Activated naive CD8-positive, alpha-beta T cell treated with anti-CD3 and anti-CD28 coated beads, Interleukin-2, amount 50 U/mL, for 24 hours (primary cell): ENCODE results near the gene TMEM229B.

Experiments used
- ATAC-seq: fragments of 150-1000 bp; cut with Tn5 transposase; one replicate; pipeline ENCODE4 v1.10.0; 2021
- DNase-seq: peaks from one replicate; pipeline ENCODE4 v3.0.0; 2021
- H3K27ac Mint-ChIP-seq: one replicate; pipeline ENCODE4 v1.8.0; 2021; ENCODE audit warnings: mild to moderate bottlenecking, mixed read lengths
- H3K27me3 Mint-ChIP-seq: one replicate; pipeline ENCODE4 v1.8.0; 2021; ENCODE audit warnings: mixed read lengths
- H3K36me3 Mint-ChIP-seq: one replicate; pipeline ENCODE4 v1.8.0; 2021; ENCODE audit warnings: low read depth, mixed read lengths
- H3K4me1 Mint-ChIP-seq: one replicate; pipeline ENCODE4 v1.8.0; 2021; ENCODE audit warnings: mixed read lengths
- H3K4me3 Mint-ChIP-seq: one replicate; pipeline ENCODE4 v1.8.0; 2021; ENCODE audit warnings: mild to moderate bottlenecking, moderate library complexity, mixed read lengths
- H3K9me3 Mint-ChIP-seq: one replicate; pipeline ENCODE4 v1.8.0; 2021; ENCODE audit warnings: mixed read lengths

The TMEM229B gene

DNA sequence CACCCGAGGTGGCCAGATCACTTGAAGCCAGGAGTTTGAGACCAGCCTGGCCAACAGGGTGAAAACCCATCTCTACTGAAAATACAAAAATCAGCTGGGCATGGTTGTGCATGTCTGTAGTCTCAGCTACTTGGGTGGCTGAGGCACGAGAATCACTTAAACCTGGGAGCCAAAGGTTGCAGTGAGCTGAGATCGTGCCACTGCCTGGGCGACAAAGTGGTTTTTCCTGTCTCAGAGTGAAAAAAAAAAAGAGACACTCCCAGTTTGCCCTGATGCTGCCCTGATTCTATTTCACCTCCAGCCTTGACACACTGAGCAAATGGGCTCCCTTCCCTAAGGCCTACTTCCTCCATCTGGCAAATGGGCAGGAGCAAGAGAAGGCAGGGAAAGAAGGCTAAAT, 48.0 kb downstream of the TMEM229B start:
- DNase-seq (no peak), ATAC-seq (no peak)
- Mint-ChIP-seq H3K27me3 (peaks cover 2% of the 10 kb centered on the region), H3K9me3 (no peaks in the 10 kb centered on the region), H3K4me3 (no peak overlapping the region), H3K4me1 (no peaks in the 10 kb centered on the region), H3K36me3 (no peaks in the 10 kb centered on the region), H3K27ac (no peak overlapping the region)

DNA sequence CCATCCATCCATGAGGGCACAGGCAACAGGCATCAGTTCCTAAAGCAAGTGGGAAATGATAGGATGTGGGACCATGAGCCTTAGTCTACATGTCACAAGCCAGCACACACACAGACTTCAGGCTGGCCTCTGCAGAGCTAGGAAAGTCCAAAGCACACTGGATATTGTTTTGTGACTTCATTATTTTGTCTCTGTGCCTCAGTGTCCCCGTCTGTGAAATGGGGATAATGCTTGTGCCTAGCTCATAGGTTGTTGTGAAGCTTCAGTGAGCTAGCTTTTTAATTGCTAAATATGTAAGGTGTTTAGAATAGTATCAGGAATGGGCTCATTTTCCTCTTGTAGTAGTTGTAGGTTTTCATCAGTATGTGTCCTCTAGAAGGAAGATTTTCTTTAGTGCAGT, 49.6 kb downstream of the TMEM229B start:
- no peak overlapping the region for H3K27ac Mint-ChIP-seq
- ATAC-seq (no peak), DNase-seq (no peak)
- H3K4me1 Mint-ChIP-seq = no peaks in the 10 kb centered on the region
- peaks cover 2% of the 10 kb centered on the region for H3K27me3 Mint-ChIP-seq
- H3K36me3 Mint-ChIP-seq = no peaks in the 10 kb centered on the region
- no peak overlapping the region for H3K4me3 Mint-ChIP-seq
- H3K9me3 Mint-ChIP-seq = no peaks in the 10 kb centered on the region

DNA sequence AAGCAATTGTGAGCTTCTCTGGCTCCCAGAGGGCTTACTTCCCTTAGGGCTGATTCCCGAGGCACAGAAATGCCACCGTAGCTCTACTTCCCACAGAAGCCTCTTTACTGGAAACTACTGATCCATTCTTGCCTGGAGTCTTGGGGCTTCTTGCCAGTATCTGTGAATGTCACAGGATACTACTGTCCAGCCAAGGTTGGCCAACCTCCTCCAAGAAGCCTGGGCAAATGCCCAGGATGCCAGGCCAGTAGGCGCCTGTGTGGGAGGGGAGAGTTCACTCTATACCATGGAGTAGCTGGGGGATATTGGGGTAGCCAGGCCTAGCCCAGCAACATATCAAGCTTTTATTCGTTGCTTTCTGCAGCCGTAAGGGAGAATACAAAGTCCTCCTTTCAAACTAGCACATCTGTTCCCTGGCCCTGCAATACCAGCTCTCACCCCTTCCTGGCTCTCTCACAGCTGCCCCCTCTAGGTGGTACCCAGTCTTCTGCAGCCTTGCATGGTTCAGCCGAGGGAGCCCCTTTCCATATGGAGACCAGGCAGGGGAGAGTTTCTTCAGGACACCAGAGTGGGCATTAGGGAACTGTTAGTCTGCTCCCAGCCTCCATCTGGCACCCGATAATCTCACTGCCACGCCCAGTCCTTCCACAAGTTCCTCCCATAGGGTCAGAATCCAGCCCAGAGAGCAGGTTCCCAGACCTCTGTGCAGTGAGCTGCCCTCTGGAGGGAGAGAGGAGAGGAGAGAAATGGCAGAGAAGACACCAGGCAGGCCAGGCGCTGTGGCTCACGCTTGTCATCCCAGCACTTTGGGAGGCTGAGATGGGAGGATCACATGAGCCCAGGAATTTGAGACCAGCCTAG, 52.3 kb downstream of the TMEM229B start:
- Mint-ChIP-seq H3K36me3 (no peaks in the 10 kb centered on the region), H3K27ac (no peak overlapping the region), H3K4me3 (no peak overlapping the region), H3K27me3 (no peaks in the 10 kb centered on the region), H3K4me1 (no peaks in the 10 kb centered on the region), H3K9me3 (no peaks in the 10 kb centered on the region)
- DNase-seq = no peak
- no peak for ATAC-seq

DNA sequence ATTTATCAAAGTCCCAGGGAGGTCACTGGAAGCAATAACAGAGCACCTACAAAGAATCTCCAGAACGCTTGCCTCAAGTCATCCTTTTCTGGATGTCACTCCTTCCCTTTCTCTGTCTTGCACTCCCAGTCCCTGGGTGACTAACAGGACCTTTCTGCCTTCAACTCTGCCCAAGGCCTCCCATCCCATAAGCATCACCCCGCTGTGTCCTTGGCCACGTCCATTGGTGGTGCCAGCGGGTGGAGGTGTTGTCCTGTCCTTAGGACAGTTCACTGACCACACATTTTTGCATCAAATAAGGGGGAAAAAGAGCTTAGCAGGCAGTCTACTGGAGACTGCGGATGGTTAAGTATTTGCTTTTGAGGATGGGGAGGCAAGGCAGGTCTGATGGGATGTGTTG, 52.9 kb downstream of the TMEM229B start:
- Mint-ChIP-seq H3K27ac (no peak overlapping the region), H3K4me3 (no peak overlapping the region), H3K9me3 (no peaks in the 10 kb centered on the region), H3K27me3 (no peaks in the 10 kb centered on the region), H3K36me3 (no peaks in the 10 kb centered on the region), H3K4me1 (no peaks in the 10 kb centered on the region)
- DNase-seq = no peak
- no peak for ATAC-seq

DNA sequence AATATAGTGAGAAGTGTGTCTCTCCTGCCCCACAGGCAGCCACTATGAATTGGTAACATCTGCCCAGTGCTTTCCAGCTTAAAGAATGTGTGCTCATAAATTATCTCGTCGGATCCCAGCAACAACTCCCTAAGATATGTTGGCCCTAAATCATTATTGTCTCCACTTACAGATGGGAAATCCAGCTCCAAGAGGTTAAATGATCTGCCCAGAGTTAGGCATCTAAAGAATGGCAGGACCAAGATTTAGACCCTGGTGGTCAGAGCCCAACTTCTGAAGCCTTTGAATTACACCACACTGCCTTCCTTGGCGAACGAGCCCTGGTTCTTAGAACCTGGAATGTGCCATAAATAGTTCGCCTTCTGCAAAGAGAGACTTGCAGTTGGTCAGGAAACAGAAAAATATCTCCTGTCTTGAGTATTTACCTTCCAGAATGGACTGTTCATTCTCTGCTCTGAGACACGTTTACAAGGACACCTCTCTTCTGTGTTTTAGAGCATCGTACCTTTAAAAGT, 56.4 kb downstream of the TMEM229B start:
- no peak overlapping the region for H3K27ac Mint-ChIP-seq
- ATAC-seq = no peak
- no peak overlapping the region for H3K4me3 Mint-ChIP-seq
- no peaks in the 10 kb centered on the region for H3K36me3 Mint-ChIP-seq
- no peak for DNase-seq
- H3K4me1 Mint-ChIP-seq = no peaks in the 10 kb centered on the region
- H3K27me3 Mint-ChIP-seq = peaks cover under 1% of the 10 kb centered on the region
- no peaks in the 10 kb centered on the region for H3K9me3 Mint-ChIP-seq

DNA sequence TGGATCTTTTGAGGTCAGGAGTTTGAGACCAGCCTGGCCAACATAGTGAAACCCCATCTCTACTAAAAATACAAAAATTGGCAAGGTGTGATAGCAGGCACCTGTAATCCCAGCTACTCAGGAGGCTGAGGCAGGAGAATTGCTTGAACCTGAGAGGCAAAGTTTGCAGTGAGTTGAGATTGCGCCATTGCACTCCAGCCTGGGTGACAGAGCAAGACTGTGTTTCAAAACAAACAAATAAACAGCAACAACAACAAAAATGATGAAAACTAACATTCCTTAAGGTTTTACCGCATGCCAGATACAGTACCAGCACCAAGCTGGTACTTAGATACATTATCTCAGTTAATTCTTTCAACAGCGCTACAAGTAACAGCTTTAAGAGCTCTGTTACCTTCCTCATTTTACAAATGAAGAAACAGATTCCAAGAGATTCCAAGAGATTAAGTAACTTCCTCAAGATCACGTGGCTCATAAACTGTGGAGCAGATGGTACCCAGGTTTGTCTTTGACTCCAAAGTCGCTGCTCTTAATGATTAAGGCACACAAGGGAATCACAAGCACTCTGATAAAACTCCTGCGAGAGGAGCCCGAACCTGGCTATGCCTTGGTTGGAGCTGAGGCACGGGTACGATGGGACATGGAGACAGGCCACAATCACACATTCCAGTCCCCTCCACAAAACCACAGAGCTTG, 58.9 kb downstream of the TMEM229B start:
- no peak overlapping the region for H3K27ac Mint-ChIP-seq
- DNase-seq = no peak

DNA sequence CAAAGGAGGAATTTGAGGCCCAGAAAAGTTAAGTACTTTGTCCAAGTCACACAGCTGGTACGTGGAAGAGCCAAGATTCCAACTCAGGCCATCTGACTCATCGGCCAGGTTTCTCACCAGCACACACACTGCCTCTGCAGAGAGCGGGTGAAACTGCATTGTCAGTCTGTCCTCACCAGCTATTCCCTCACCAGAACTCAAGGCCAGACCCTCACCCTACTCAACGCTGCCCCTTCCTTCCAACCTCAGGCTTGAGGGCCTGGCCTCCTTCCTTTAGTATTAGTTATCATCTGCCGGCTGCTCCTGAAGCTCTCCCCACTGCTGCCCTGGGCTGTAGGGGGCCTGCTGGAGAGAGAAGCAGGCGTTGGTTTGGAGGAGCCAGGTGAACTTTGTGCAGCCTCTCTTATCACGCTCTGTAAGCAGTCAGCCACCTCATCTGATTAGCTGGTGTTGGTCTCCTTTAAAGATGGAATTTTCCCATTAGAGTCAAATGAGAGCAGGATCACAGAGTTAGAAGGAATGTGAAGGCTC, 60.0 kb downstream of the TMEM229B start:
- Mint-ChIP-seq H3K4me3 (no peak overlapping the region), H3K36me3 (no peaks in the 10 kb centered on the region), H3K4me1 (no peaks in the 10 kb centered on the region), H3K9me3 (no peaks in the 10 kb centered on the region), H3K27ac (no peak overlapping the region), H3K27me3 (peaks cover 10% of the 10 kb centered on the region)
- no peak for DNase-seq
- ATAC-seq = no peak

More for the DNA sequence above, 58.9 kb downstream of the TMEM229B start:
- Mint-ChIP-seq H3K27me3 (peaks cover 8% of the 10 kb centered on the region), H3K36me3 (no peaks in the 10 kb centered on the region), H3K9me3 (no peaks in the 10 kb centered on the region), H3K4me3 (no peak overlapping the region), H3K4me1 (no peaks in the 10 kb centered on the region)
- ATAC-seq = no peak

DNA sequence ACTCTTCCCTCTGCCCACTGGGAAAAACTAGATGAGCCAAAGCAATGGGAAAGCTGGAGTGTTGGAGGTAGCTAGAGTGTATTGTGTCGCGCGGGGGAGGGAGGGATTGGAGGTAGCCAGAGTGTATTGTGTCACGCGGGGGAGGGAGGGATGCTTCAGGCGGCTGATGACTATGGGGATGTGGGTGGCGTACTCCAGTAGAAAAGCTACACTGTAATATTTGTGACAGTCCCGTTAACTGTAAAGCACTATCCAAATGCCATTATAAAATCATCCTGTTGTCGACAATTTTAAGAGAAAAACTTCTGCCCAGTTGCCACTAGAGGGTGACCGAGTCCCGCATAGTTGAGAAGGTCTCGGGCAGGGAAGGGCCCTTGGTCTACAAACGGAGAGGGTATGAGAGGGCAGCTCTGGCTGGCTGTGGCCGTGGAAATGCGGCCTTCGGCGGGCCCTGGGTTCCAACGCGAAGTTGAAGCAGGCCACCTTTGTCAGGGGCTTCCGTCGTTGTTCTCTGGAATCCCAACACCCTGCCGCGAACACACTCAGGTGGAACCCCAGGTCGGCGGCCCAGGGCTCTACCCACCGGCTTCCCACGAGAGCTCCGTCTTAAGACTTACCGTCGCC, 61.4 kb downstream of the TMEM229B start:
- DNase-seq (peak; percentile 69), ATAC-seq (peak; percentile 79)
- Mint-ChIP-seq H3K27me3 (peaks cover 15% of the 10 kb centered on the region), H3K27ac (no peak overlapping the region), H3K36me3 (no peaks in the 10 kb centered on the region), H3K9me3 (no peaks in the 10 kb centered on the region), H3K4me1 (peaks cover 2% of the 10 kb centered on the region), H3K4me3 (no peak overlapping the region)

DNA sequence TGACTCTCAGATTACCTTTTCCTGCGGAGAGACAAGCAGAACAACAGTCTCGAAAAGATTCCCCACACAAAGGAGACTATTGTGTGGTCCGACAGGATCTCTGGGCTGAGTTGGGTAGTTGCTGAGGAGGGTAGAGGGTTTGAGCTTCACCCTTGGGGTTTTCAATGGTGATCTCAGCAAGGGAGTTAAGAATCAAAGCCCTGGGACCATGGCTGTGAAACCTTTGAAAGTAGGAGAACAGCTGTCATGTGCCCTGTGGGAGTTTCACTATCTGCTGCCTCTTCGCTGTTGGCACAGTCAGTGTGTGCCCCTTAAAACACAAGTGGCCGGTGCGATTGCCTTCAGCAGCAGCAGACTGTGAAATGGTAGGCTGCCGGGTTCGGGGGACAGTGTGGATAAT, 62.4 kb downstream of the TMEM229B start:
- Mint-ChIP-seq H3K4me1 (peaks cover 2% of the 10 kb centered on the region), H3K9me3 (no peaks in the 10 kb centered on the region), H3K4me3 (no peak overlapping the region), H3K36me3 (no peaks in the 10 kb centered on the region), H3K27ac (no peak overlapping the region), H3K27me3 (peaks cover 15% of the 10 kb centered on the region)
- no peak for ATAC-seq
- no peak for DNase-seq

DNA sequence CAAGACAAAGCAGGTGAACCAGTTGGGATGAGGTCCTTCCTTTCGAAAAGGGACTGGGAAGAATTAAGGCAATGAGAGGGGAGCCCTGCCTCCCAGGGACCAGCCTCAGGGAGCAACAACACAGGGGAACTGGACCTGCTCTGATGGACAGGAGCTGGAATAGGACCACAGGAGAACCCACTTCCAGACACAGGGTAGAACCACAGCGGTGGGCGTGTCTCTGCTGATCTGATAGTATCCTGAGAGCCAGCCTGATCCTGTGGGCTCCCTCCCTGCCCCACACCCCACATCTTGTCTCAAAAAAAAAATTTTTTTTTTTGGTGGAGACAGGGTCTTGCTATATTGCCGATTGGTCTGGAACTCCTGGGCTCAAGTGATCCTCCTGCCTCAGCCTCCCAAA, 62.9 kb downstream of the TMEM229B start:
- no peaks in the 10 kb centered on the region for H3K36me3 Mint-ChIP-seq
- ATAC-seq (no peak), DNase-seq (no peak)
- no peak overlapping the region for H3K4me3 Mint-ChIP-seq
- H3K4me1 Mint-ChIP-seq = peaks cover 2% of the 10 kb centered on the region
- H3K9me3 Mint-ChIP-seq = no peaks in the 10 kb centered on the region
- H3K27me3 Mint-ChIP-seq = peaks cover 15% of the 10 kb centered on the region
- no peak overlapping the region for H3K27ac Mint-ChIP-seq

DNA sequence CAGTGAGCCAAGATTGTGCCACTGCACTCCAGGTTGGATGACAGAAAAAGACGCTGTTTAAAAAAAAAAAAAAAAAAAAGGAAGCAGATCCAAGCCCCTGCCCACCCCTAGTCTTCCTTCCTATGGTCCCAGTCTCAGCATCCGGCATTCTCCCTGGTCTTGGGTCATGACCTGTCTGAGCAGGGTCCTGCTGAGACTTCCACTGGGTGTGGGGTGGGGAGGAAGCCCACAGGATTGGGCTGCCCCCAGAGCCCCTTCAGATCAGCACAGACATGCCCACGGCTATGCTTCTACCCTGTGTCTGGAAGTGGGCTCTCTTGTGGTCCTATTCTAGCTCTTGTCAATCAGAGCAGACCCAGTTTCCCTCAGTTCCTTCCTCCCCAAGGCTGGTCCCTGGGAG, 64.0 kb downstream of the TMEM229B start:
- no peaks in the 10 kb centered on the region for H3K36me3 Mint-ChIP-seq
- no peak for ATAC-seq
- peaks cover 15% of the 10 kb centered on the region for H3K27me3 Mint-ChIP-seq
- no peak for DNase-seq
- no peak overlapping the region for H3K27ac Mint-ChIP-seq
- peaks cover 2% of the 10 kb centered on the region for H3K4me1 Mint-ChIP-seq
- no peak overlapping the region for H3K4me3 Mint-ChIP-seq
- H3K9me3 Mint-ChIP-seq = no peaks in the 10 kb centered on the region

DNA sequence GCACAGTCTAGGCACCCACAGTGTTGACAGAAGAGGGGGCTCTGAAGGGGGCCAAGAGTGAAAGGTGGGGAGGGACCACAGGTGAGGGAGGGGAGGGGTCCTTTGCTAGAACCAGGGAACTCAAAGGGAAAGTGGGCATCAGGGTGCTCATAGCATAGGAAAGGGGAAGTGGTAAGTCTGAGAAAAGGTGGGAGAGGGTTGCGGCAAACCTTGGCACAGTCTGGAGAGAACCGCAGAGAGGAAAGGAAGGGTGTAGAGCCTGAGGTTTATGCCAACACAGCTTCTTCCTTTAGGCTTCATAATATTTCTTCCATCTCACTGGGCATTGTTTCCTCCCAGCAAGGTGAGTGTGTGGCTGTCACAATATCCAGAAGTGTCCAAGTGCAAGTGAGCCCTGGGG, 65.1 kb downstream of the TMEM229B start:
- Mint-ChIP-seq H3K9me3 (no peaks in the 10 kb centered on the region), H3K27me3 (peaks cover 15% of the 10 kb centered on the region), H3K27ac (no peak overlapping the region), H3K36me3 (no peaks in the 10 kb centered on the region), H3K4me3 (no peak overlapping the region), H3K4me1 (peaks cover 2% of the 10 kb centered on the region)
- DNase-seq = no peak
- no peak for ATAC-seq

DNA sequence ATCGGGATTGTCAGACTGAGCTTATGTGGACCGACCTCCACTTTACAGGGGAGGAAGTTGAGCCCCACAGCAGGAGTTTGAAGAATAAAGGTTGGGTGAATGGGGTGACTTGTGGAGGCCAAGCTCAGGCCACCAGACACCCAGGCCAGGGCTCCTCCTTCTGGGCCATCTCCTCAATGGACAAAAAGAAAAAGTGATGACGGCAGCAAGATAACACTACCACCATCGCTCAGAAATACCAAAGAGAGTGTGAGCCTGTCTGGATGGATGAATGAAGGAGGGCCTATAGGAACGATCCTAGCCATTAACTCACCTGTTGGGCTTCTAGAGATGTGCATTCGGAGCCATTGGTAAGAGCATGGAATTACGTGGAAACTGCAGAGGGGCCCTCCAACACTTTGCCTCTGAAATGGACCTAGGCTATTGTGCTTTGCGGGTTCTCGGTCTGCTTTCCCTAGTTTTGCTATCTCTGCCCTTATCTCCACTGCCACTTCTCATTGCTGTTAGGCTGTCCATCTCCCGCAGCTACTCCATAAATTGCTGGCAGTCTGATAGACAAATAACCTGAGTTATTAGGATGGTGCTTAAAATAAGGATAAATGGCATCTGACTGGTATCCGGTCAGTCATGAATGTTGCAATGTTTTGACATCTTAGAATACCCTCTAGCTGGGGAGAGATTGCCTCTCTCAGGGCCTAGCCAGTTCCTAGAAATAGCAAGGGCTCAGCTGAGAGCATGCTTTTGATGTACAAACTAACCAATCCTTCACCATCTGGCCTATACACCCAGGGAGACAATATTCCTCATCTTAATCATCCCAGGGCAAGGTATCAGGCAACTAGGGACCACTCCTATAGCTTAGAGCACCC, 66.9 kb downstream of the TMEM229B start:
- peaks cover 10% of the 10 kb centered on the region for H3K27me3 Mint-ChIP-seq
- H3K36me3 Mint-ChIP-seq = no peaks in the 10 kb centered on the region
- no peak overlapping the region for H3K4me3 Mint-ChIP-seq
- peaks cover 2% of the 10 kb centered on the region for H3K4me1 Mint-ChIP-seq
- DNase-seq = no peak
- H3K27ac Mint-ChIP-seq = no peak overlapping the region
- no peaks in the 10 kb centered on the region for H3K9me3 Mint-ChIP-seq
- ATAC-seq = no peak
